Stimulated activated CD4-positive, alpha-beta T cell treated with anti-CD3 and anti-CD28 coated beads, Interleukin-2, amount 100 ng/mL, for 48 hours (primary cell): Measurements from ENCODE around the gene GORASP1.

ENCODE experiments used
- DNase-seq, 2 donors: peaks; one replicate each; pipeline ENCODE4 v3.0.0-alpha.2; 2020

GORASP1 gene

GRCh38 chr3:39140341-39140971 lies 33.0 kb upstream of the GORASP1 start:
- no peak for DNase-seq

- DNase-seq = no peak
Measured at GRCh38 chr3:39139442-39139841, 32.0 kb upstream of the GORASP1 start.

- DNase-seq = no peak
Measured at GRCh38 chr3:39138804-39139415, 31.5 kb upstream of the GORASP1 start.

- no peak for DNase-seq
Measured at GRCh38 chr3:39137991-39138803, 30.8 kb upstream of the GORASP1 start.

GRCh38 chr3:39137435-39137936 lies 30.1 kb upstream of the GORASP1 start:
- no peak for DNase-seq

GRCh38 chr3:39136533-39137434 lies 29.4 kb upstream of the GORASP1 start:
- DNase-seq = no peak

- no peak for DNase-seq
Measured at GRCh38 chr3:39135170-39135805, 27.9 kb upstream of the GORASP1 start.

- DNase-seq = no peak
Measured at GRCh38 chr3:39134305-39134704, 26.9 kb upstream of the GORASP1 start.

GRCh38 chr3:39133822-39134221 lies 26.4 kb upstream of the GORASP1 start:
- DNase-seq = no peak

- DNase-seq = no peak
Measured at GRCh38 chr3:39133093-39133490, 25.7 kb upstream of the GORASP1 start.

GRCh38 chr3:39132096-39133092 lies 25.0 kb upstream of the GORASP1 start:
- no peak for DNase-seq

GRCh38 chr3:39130693-39131265 lies 23.4 kb upstream of the GORASP1 start:
- DNase-seq = no peak

GRCh38 chr3:39130026-39130425 lies 22.6 kb upstream of the GORASP1 start:
- DNase-seq = no peak

- DNase-seq = no peak
Measured at GRCh38 chr3:39128951-39129350, 21.5 kb upstream of the GORASP1 start.

- DNase-seq = no peak
Measured at GRCh38 chr3:39127908-39128304, 20.5 kb upstream of the GORASP1 start.

- no peak for DNase-seq
Measured at GRCh38 chr3:39127269-39127907, 20.0 kb upstream of the GORASP1 start.

GRCh38 chr3:39126532-39127071 lies 19.2 kb upstream of the GORASP1 start:
- no peak for DNase-seq

GRCh38 chr3:39125841-39126500 lies 18.5 kb upstream of the GORASP1 start:
- no peak for DNase-seq
